ENCODE measurements around the gene CCDC170. TPM values are rescaled to one million over a fixed set of nuclear protein-coding genes. Genes with fewer than 3 reads are reported as not detected.
A peak's percentile ranks its signal among the peaks of the same experiment; 100 is the strongest.

CCDC170 gene
- total and polyA plus RNA-seq, 4 donors, result 2.4 to 24.1 (median 13.2) TPM

DNA sequence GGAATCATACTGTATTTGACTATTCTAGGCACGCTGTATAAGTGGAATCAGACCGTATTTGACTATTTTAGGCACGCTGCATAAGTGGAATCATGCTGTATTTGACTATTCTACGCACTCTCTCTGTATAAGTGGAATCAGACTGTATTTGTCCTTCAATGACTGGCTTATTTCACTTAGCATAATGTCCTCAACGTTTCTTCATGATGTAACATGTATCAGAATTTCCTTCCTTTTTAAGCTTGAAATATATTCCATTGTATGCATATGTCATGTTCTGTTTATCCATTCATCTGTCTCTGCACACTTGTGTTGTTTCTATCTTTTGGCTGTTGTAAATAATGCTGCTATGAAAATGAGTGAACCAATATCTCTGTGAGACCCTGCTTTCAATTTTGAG lies 5.7 kb downstream of the CCDC170 start:
- no peaks in the 10 kb centered on the region for H3K36me3 ChIP-seq (ENCODE audit: control insufficient read depth in 4 of 4, insufficient read depth in 4 of 4, low read length in 4 of 4)
- no peak overlapping the region for H3K27ac ChIP-seq (ENCODE audit: low read depth in 1 of 2, low read length in 1 of 2)
- no peak overlapping the region for H3K9ac ChIP-seq (ENCODE audit: insufficient read depth in 1 of 2, low read length in 2 of 2)
- peaks cover 0 to 2% (median 0%) of the 10 kb centered on the region in 5 donors for H3K4me1 ChIP-seq (ENCODE audit: control insufficient read depth in 5 of 5, insufficient read depth in 5 of 5, low read length in 5 of 5)
- H3K4me3 ChIP-seq, result no peak overlapping the region
- WGBS, 2 donors, result 49 to 56% methylated on average over 5 of the region's 5 CpGs
- TF ChIP-seq, protein P1, sequence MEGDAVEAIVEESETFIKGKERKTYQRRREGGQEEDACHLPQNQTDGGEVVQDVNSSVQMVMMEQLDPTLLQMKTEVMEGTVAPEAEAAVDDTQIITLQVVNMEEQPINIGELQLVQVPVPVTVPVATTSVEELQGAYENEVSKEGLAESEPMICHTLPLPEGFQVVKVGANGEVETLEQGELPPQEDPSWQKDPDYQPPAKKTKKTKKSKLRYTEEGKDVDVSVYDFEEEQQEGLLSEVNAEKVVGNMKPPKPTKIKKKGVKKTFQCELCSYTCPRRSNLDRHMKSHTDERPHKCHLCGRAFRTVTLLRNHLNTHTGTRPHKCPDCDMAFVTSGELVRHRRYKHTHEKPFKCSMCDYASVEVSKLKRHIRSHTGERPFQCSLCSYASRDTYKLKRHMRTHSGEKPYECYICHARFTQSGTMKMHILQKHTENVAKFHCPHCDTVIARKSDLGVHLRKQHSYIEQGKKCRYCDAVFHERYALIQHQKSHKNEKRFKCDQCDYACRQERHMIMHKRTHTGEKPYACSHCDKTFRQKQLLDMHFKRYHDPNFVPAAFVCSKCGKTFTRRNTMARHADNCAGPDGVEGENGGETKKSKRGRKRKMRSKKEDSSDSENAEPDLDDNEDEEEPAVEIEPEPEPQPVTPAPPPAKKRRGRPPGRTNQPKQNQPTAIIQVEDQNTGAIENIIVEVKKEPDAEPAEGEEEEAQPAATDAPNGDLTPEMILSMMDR (IDR thresholded peaks at IDR 0.05; ENCODE audit: control extremely low read depth, extremely low read depth), result no peak
- H3K27me3 ChIP-seq (ENCODE audit: control insufficient read depth in 3 of 3, insufficient read depth in 3 of 3, low read length in 2 of 3), result peaks cover 0 to 18% (median 5%) of the 10 kb centered on the region in 3 donors
- H3K9me3 ChIP-seq (ENCODE audit: control insufficient read depth in 4 of 4, insufficient read depth in 3 of 4, low read length in 3 of 4), result no peaks in the 10 kb centered on the region
- ATAC-seq (ENCODE audit: insufficient read depth, low FRiP score) (no peak), DNase-seq (no peak)

DNA sequence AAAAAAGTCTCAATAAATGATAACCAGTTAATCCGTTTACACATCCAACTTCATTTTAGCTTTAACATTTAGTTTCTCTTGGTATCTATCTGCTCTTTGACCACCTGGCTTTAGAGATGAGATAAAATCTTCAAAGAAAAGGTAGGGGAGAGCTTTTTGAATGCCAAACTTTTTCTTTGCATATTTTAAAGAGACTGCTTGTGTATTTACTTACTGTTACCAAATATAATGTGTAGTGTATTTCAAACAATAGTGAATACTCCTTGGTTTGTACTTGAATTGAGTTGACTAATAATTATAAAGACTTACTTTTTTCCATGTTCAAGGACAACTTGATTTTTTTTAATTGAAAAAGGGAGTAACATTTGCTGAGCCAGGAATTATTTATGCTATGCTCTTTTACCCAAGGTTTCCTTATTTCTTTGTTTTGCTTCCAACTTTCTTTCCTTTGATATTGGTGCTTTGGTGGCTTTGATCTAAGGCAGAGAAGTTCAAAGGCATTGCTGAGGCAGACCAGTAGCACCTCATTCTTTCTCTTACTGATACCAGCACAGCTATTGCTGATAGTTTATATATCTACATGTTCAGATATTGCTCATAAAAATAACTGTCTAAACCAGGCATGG lies 7.8 kb downstream of the CCDC170 start:
- H3K27ac ChIP-seq (ENCODE audit: low read depth in 1 of 2, low read length in 1 of 2), result peak overlapping the region in 1 of 2 donors; percentile 47
- no peaks in the 10 kb centered on the region for H3K9me3 ChIP-seq (ENCODE audit: control insufficient read depth in 4 of 4, insufficient read depth in 3 of 4, low read length in 3 of 4)
- no peak for DNase-seq
- H3K4me3 ChIP-seq, result no peak overlapping the region
- no peak for ATAC-seq (ENCODE audit: insufficient read depth, low FRiP score)
- no peaks in the 10 kb centered on the region for H3K4me1 ChIP-seq (ENCODE audit: control insufficient read depth in 5 of 5, insufficient read depth in 5 of 5, low read length in 5 of 5)
- no peak overlapping the region for H3K9ac ChIP-seq (ENCODE audit: insufficient read depth in 1 of 2, low read length in 2 of 2)
- H3K27me3 ChIP-seq (ENCODE audit: control insufficient read depth in 3 of 3, insufficient read depth in 3 of 3, low read length in 2 of 3), result peaks cover 0 to 2% (median 0%) of the 10 kb centered on the region in 3 donors
- WGBS, 2 donors, result 74 to 93% methylated on average over 1 of the region's 1 CpG
- no peaks in the 10 kb centered on the region for H3K36me3 ChIP-seq (ENCODE audit: control insufficient read depth in 4 of 4, insufficient read depth in 4 of 4, low read length in 4 of 4)
- TF ChIP-seq, protein P1 (IDR thresholded peaks at IDR 0.05; ENCODE audit: control extremely low read depth, extremely low read depth), result no peak

DNA sequence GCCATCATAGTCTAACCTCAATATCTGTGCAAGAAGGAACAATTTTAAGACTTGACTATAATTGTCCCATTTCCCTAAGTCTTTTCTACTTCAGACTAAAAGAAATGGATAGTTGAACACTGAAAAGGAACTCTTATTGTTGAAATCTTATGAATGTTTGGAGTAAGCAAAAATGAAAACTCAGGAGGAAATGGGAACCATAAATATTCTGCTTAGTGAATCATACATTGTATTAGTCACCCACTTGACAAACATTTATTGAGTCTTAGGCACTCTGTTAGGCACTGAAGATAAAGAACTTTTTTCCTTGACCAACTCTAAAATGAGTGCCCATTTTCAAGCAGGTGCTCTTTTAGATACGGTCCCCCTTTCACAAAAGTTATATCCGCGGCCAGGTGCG lies 8.7 kb downstream of the CCDC170 start:
- H3K9ac ChIP-seq (ENCODE audit: insufficient read depth in 1 of 2, low read length in 2 of 2), result no peak overlapping the region
- 91 to 97% methylated on average over 4 of the region's 4 CpGs for WGBS, 2 donors
- no peak overlapping the region for H3K27ac ChIP-seq (ENCODE audit: low read depth in 1 of 2, low read length in 1 of 2)
- DNase-seq (no peak), ATAC-seq (ENCODE audit: insufficient read depth, low FRiP score) (peak; percentile 69)
- no peak overlapping the region for H3K4me3 ChIP-seq
- H3K27me3 ChIP-seq (ENCODE audit: control insufficient read depth in 3 of 3, insufficient read depth in 3 of 3, low read length in 2 of 3), result no peaks in the 10 kb centered on the region
- no peaks in the 10 kb centered on the region for H3K36me3 ChIP-seq (ENCODE audit: control insufficient read depth in 4 of 4, insufficient read depth in 4 of 4, low read length in 4 of 4)
- TF ChIP-seq, protein P1 (IDR thresholded peaks at IDR 0.05; ENCODE audit: control extremely low read depth, extremely low read depth), result no peak
- no peaks in the 10 kb centered on the region for H3K4me1 ChIP-seq (ENCODE audit: control insufficient read depth in 5 of 5, insufficient read depth in 5 of 5, low read length in 5 of 5)
- H3K9me3 ChIP-seq (ENCODE audit: control insufficient read depth in 4 of 4, insufficient read depth in 3 of 4, low read length in 3 of 4), result no peaks in the 10 kb centered on the region

DNA sequence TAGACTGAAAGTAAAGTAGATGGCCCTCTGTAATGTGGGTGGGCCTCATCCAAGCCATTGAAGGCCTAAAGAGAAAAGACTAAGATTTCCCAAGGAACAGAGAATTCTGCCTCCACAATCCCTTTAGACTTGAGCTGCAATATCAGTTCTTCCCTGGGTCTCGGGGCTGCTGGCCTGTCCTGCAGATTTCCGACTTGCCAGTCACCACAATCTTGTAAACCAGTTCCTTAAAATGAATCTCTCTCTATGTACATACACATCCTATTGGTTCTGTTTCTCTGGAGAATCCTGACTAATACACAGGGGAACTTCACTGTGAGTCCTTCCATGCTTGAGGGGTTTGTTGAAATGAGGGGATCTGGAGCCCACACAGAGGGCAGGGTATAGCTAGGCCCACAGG lies 12.9 kb downstream of the CCDC170 start:
- Histone ChIP-seq H3K36me3 (ENCODE audit: control insufficient read depth in 4 of 4, insufficient read depth in 4 of 4, low read length in 4 of 4) (no peaks in the 10 kb centered on the region), H3K27ac (ENCODE audit: low read depth in 1 of 2, low read length in 1 of 2) (no peak overlapping the region), H3K4me1 (ENCODE audit: control insufficient read depth in 5 of 5, insufficient read depth in 5 of 5, low read length in 5 of 5) (no peaks in the 10 kb centered on the region), H3K9ac (ENCODE audit: insufficient read depth in 1 of 2, low read length in 2 of 2) (no peak overlapping the region), H3K9me3 (ENCODE audit: control insufficient read depth in 4 of 4, insufficient read depth in 3 of 4, low read length in 3 of 4) (no peaks in the 10 kb centered on the region), H3K4me3 (no peak overlapping the region), H3K27me3 (ENCODE audit: control insufficient read depth in 3 of 3, insufficient read depth in 3 of 3, low read length in 2 of 3) (no peaks in the 10 kb centered on the region)
- ATAC-seq (ENCODE audit: insufficient read depth, low FRiP score) (no peak), DNase-seq (no peak)
- TF ChIP-seq, protein P1 (IDR thresholded peaks at IDR 0.05; ENCODE audit: control extremely low read depth, extremely low read depth), result no peak
- WGBS, 2 donors, result 80 to 89% methylated on average over 2 of the region's 2 CpGs

All from lung (tissue), 12 donors.